UCSD-AML1 (cell line): ENCODE data around the gene KIRREL3.

Experiments
- DNase-seq: peaks from one replicate; lab custom pipeline; 2025; ENCODE audit not compliant: unreplicated experiment; lab: John Stamatoyannopoulos, UW

KIRREL3 gene

GRCh38 chr11:126519764-126520734 is 480.5 kb downstream of the KIRREL3 start:
- no peak for DNase-seq

DNA sequence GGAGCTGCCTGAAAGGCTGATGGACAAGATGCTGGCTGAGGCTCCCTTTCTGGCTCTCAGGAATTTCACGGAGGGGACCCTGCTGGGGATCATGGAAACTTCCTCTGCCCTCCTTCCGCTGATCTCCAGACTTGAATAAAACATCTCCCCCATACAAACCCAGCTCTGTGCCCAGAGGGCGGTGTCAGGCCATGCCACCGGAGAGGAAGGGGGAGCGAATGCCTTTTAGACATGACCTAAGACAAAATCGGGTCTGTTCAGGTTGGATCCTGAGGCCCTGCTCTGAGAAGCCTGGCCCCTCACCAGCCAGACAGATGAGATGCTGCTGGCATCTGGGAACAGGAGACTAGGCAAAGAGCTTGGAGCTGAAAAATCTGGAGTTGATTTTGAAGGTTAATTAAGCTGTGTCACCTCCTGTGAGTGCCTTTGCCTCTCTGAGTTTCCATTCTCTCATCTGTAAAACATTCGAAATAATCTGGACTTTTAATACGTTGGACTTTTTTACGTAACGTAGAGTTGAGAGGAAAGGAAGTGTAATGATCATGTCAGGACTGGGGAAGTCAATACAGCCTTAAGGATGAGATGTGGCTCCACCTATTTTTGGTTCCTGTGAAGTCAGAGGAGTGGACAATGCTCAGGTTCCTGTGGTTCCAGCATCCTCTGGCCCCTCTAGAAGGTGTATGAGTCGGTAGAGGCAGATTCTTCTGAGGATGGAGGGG is 481.4 kb downstream of the KIRREL3 start:
- DNase-seq: no peak

DNA sequence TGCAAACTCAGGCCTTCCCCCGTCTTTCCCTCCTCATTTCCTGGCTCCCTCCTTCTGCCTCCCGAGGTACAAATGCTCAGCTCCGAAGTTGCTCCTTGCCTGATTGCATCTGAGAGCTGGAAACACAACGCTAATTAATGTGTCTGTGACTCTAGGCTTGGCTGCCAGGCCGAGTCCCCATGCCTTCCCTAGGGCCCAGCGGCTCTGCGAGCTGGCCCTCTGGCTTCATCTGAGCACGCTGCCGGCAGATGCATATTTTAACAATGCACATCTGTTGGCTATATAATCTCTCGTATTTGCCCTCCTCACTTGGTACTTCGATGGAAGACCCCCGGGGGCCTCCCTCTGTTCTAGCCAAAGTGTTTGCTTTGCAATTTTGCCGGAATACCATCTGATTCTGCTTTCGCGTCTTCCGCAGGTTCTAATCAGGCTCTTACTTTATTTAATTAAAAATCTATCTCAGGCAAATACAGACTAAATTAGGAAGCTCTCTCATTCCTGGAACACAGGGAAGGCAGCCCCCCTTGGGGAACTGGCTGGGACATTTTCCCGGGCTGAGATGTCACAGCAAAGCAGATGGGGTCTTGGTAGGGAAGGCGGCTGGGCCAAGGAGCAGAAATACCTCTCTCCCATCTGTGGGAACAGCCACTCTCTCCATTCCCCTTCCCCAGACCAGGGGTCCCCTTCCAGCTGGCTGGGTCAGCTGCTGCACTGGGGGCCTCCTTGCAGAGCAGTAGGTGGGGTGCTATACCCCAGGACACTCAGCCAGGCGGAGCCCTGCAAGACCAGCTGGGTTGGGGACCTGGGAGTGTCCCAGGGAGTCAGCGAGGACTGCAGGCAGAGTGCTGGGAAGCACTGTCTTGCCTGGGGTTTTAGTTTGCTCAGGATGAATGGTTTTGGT is 482.2 kb downstream of the KIRREL3 start:
- no peak for DNase-seq

- DNase-seq: no peak
Measured at GRCh38 chr11:126515501-126515900, 485.1 kb downstream of the KIRREL3 start.

- no peak for DNase-seq
Measured at GRCh38 chr11:126514061-126514693, 486.4 kb downstream of the KIRREL3 start.

- DNase-seq: no peak
Measured at GRCh38 chr11:126512741-126513715, 487.5 kb downstream of the KIRREL3 start.

GRCh38 chr11:126512251-126512650 is 488.3 kb downstream of the KIRREL3 start:
- no peak for DNase-seq

- DNase-seq: no peak
Measured at GRCh38 chr11:126511475-126512115, 489.0 kb downstream of the KIRREL3 start.

DNA sequence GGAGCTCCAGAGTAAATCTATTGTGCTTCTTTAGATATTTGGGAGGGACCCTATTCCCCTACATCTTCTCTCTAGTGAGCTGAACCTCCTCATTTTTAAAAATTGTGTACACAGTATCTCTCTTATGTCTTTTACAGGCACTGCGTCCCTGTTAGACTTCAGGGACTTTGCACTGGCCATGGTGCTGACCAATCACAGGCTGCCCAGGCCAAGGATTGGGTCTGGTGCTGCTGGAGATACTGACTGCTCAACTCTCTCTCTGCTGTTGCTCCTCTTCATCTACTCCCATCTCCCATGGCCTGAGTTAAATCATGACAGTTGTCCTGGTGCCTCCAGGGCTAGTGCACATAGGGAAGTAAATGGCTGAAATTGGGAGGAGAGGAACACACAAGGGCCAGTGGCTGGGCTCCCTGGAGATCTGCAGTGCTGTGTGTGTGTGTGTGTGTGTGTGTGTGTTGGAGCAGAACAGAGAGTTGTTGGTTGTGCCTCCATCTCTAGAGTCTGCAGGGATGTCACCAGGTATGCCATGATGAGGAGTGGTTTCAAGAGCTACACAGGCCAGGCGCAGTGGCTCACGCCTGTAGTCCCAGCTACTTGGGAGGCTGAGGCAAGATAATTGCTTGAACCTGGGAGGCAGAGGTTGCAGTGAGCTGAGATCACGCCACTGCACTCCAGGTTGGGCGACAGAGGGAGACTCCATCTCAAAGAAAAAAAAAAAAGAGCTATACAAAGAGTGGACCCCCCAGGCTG is 489.8 kb downstream of the KIRREL3 start:
- DNase-seq: no peak

- DNase-seq: no peak
Measured at GRCh38 chr11:126507646-126508045, 492.9 kb downstream of the KIRREL3 start.

GRCh38 chr11:126506789-126507188 is 493.8 kb downstream of the KIRREL3 start:
- no peak for DNase-seq

GRCh38 chr11:126502982-126503381 is 497.6 kb downstream of the KIRREL3 start:
- DNase-seq: no peak

DNA sequence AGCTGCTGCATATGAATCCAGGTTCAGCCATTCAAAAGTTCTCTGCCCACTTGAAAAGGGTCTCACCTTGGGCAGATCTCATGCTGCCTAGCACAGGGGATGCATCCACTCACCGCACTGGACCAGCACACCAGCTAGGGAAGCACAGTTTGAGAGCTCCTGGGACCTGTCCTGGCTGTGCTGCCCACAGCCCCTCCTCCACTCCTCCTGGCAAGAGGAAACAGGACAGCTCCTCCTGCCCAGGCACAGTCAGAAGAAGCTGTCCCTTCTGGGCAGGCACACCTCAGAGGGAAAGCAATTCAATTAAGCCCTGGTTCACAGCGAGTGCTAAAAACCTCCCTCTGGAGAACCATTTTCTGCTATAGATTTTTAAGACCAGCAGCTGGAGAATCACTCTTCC is 498.4 kb downstream of the KIRREL3 start:
- DNase-seq: no peak

- DNase-seq: no peak
Measured at GRCh38 chr11:126501641-126502040, 498.9 kb downstream of the KIRREL3 start.

DNA sequence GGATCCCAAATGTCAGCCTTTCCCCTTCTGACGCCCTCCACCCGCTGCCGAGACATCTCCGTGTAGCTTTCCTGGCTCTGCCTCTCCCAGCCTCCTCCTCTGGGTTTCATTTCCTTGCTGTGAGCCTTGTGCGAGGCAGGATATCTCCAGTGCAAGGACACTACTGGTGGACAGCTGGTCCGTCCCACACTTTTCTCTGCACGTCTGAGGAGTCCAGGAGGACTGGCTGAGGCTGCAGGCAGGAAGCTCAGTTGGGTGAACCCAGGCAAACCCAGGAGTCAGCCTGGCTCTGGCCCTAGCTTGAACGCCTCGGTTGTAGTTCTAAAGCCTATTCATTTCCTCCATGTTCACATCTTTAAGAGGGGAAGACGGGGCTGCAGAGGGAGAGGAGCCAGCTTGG is 499.6 kb downstream of the KIRREL3 start:
- no peak for DNase-seq

- DNase-seq: no peak
Measured at GRCh38 chr11:126499131-126499752, 501.3 kb downstream of the KIRREL3 start.

- DNase-seq: no peak
Measured at GRCh38 chr11:126498281-126498680, 502.3 kb downstream of the KIRREL3 start.
